Caco-2 (cell line): Measurements from ENCODE around the gene CRP. TPM values are rescaled to one million over a fixed set of nuclear protein-coding genes. Genes with fewer than 3 reads are reported as not detected.

Experiments
- BruUV-seq: library from RNA; stranded (reverse); fragments of 400-500 nt; replicated peaks from 2 replicates; lab custom pipeline; 2021; lab: Mats Ljungman, UMichigan
- CTCF ChIA-PET: fragments of 300-600 bp; sonication (Branson Sonifier 250); formaldehyde crosslinking; loops from one replicate; lab custom pipeline; 2022; ENCODE audit warnings: antibody characterized with exemption; lab: Charles Lee
- POLR2A ChIA-PET: fragments of 300-600 bp; sonication (Branson Sonifier 250); formaldehyde crosslinking; loops from one replicate; lab custom pipeline; 2022; ENCODE audit warnings: antibody characterized with exemption; lab: Charles Lee
- DNase-seq, 2 experiments: peaks; one replicate each; pipeline versions ENCODE4 v3.0.0 to v3.0.0-alpha.2; 2020 to 2022
- H3K27me3 ChIP-seq: replicated peaks from 2 replicates; pipeline ENCODE4 v1.6.0; 2011; ENCODE audit warnings: low read length; ENCODE audit not compliant: control insufficient read depth, insufficient read depth
- H3K36me3 ChIP-seq: 2 replicates; pipeline ENCODE4 v1.5.1; 2011; ENCODE audit warnings: low read length; ENCODE audit not compliant: control insufficient read depth, insufficient read depth
- H3K4me1 ChIP-seq: fragments of 250-450 bp; sonication (Bioruptor Pico); 2 replicates; pipeline ENCODE4 v1.5.1; 2020; ENCODE audit warnings: mild to moderate bottlenecking
- H3K4me3 ChIP-seq: 2 replicates; pipeline ENCODE4 v1.5.1; 2011; ENCODE audit warnings: low read depth, mild to moderate bottlenecking, control low read depth, low read length
- H3K9me3 ChIP-seq: fragments of 250-450 bp; sonication (Bioruptor Pico); 2 replicates; pipeline ENCODE4 v1.5.1; 2020; ENCODE audit warnings: mild to moderate bottlenecking, moderate library complexity
- H3K27ac Mint-ChIP-seq: one replicate; pipeline ENCODE4 v1.8.0; 2022; ENCODE audit warnings: mixed read lengths; ENCODE audit not compliant: unreplicated experiment
- H3K27me3 Mint-ChIP-seq: one replicate; pipeline ENCODE4 v1.8.0; 2022; ENCODE audit warnings: mixed read lengths; ENCODE audit not compliant: insufficient read depth, unreplicated experiment
- H3K36me3 Mint-ChIP-seq: one replicate; pipeline ENCODE4 v1.8.0; 2022; ENCODE audit warnings: mild to moderate bottlenecking, mixed read lengths; ENCODE audit not compliant: insufficient read depth, unreplicated experiment
- H3K4me1 Mint-ChIP-seq: one replicate; pipeline ENCODE4 v1.8.0; 2022; ENCODE audit warnings: low read depth, mixed read lengths; ENCODE audit not compliant: unreplicated experiment
- H3K4me3 Mint-ChIP-seq: one replicate; pipeline ENCODE4 v1.8.0; 2022; ENCODE audit warnings: mild to moderate bottlenecking, moderate library complexity, mixed read lengths; ENCODE audit not compliant: unreplicated experiment
- H3K9me3 Mint-ChIP-seq: one replicate; pipeline ENCODE4 v1.8.0; 2022; ENCODE audit warnings: mixed read lengths; ENCODE audit not compliant: unreplicated experiment
- intact Hi-C: fragments of 100-400 bp; cut with micrococcal nuclease; formaldehyde crosslinking; loops from one replicate; pipeline ENCODE4 v1.10.0; 2022; ENCODE audit not compliant: unreplicated experiment
- total RNA-seq: library from RNA; stranded (reverse); gene quantifications from 2 replicates; pipeline ENCODE4 v1.2.3, GENCODE V29; 2022
- TF ChIP-seq, protein P1 (sequence below), 2 experiments: fragments of 200-600 bp in 1 of 2; IDR thresholded peaks; 1 replicate in 1 of 2; 2 replicates in 1 of 2; pipeline versions ENCODE4 v1.5.1 to v1.8.0; 2011 to 2022; ENCODE audit warnings: antibody characterized with exemption in 1 of 2, control low read depth in 1 of 2, inconsistent platforms in 1 of 2, low read depth in 1 of 2, low read length in 1 of 2, mild to moderate bottlenecking in 1 of 2, moderate library complexity in 1 of 2; ENCODE audit not compliant: insufficient read depth in 1 of 2, severe bottlenecking in 1 of 2, unreplicated experiment in 1 of 2

Gene CRP
- total RNA-seq, 1 experiment from 2014 or later, result not detected

DNA sequence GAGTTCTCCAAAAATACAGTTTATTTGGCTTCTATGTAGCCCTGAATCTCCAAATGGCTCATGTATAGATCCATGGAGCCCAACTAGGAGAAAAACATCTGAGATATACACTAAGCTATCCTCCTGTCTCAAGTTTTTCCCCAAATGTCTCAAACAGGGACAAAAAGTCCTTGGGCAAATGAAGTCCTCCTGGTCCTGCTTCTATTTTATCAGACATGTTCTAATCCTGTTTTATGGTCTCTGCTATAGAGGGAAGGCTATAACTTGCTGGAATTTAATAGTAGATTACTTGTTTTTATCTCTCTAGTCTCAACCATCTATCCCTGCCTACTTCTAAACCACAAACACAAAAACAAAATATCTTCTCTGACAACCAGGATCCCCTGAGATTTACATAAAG, 26.9 kb downstream of the CRP start:
- Histone ChIP-seq H3K9me3 (no peaks in the 10 kb centered on the region), H3K36me3 (no peaks in the 10 kb centered on the region), H3K4me3 (no peak overlapping the region), H3K4me1 (no peaks in the 10 kb centered on the region), H3K27me3 (no peaks in the 10 kb centered on the region)
- Mint-ChIP-seq H3K9me3 (no peaks in the 10 kb centered on the region), H3K27ac (no peak overlapping the region), H3K4me3 (no peak overlapping the region), H3K4me1 (no peaks in the 10 kb centered on the region), H3K36me3 (no peaks in the 10 kb centered on the region), H3K27me3 (peaks cover 11% of the 10 kb centered on the region)
- no TSS peak for BruUV-seq
- no peak for DNase-seq
- intact Hi-C loops, result no loop called here
- TF ChIP-seq, protein P1, sequence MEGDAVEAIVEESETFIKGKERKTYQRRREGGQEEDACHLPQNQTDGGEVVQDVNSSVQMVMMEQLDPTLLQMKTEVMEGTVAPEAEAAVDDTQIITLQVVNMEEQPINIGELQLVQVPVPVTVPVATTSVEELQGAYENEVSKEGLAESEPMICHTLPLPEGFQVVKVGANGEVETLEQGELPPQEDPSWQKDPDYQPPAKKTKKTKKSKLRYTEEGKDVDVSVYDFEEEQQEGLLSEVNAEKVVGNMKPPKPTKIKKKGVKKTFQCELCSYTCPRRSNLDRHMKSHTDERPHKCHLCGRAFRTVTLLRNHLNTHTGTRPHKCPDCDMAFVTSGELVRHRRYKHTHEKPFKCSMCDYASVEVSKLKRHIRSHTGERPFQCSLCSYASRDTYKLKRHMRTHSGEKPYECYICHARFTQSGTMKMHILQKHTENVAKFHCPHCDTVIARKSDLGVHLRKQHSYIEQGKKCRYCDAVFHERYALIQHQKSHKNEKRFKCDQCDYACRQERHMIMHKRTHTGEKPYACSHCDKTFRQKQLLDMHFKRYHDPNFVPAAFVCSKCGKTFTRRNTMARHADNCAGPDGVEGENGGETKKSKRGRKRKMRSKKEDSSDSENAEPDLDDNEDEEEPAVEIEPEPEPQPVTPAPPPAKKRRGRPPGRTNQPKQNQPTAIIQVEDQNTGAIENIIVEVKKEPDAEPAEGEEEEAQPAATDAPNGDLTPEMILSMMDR (IDR thresholded peaks at IDR 0.05; ENCODE audit: insufficient read depth in 1 of 2, low read depth in 1 of 2, low read length in 1 of 2, severe bottlenecking in 1 of 2, unreplicated experiment in 1 of 2), result no peak
- ChIA-PET POLR2A (no interaction called here), CTCF (interaction anchor here (0.6 kb wide), 1 partner anchor 17 kb away, joined by 3 read pairs; no protein-coding TSS in a partner anchor)

DNA sequence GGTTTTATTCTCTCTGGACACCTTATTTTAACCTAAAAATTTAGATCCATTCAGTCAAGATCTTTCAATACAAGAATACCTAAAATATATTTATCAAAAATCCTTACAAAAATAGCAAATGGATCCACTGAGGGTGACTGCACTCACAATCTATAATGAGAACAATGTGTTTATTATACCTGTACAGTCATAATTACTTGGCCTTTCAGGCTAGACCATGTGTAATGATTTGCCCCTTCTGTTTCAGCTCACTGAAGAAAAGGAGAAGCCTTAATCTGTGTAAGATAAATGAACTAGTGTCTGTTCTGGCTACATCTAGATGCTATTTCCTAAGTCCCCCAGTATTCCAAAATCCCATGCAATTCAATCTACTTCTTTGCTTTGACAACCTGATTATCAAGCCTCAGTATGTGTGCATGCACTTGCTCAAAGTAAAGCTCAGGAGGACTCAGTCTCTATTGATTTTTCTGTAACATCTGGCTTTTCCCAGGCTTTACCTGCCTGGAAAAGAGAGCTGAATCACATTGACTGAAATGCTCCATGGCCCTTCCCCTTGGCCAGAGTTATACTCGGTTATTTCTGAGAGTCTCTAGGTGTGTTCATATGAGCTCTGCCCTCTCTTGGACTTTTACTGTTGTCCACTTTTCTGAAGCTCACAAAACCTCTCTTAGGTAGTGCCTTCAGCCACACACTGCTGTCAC, 27.6 kb downstream of the CRP start:
- Mint-ChIP-seq H3K27ac (no peak overlapping the region), H3K36me3 (no peaks in the 10 kb centered on the region), H3K4me3 (no peak overlapping the region), H3K27me3 (peaks cover 8% of the 10 kb centered on the region), H3K9me3 (no peaks in the 10 kb centered on the region), H3K4me1 (no peaks in the 10 kb centered on the region)
- POLR2A ChIA-PET, result no interaction called here
- DNase-seq, result no peak
- no peaks in the 10 kb centered on the region for H3K4me1 ChIP-seq
- no peaks in the 10 kb centered on the region for H3K36me3 ChIP-seq
- BruUV-seq, result no TSS peak
- H3K9me3 ChIP-seq, result no peaks in the 10 kb centered on the region
- TF ChIP-seq, protein P1 (IDR thresholded peaks at IDR 0.05; ENCODE audit: insufficient read depth in 1 of 2, low read depth in 1 of 2, low read length in 1 of 2, severe bottlenecking in 1 of 2, unreplicated experiment in 1 of 2), result no peak
- CTCF ChIA-PET, result interaction anchor here (0.6 kb wide), 1 partner anchor 17 kb away, joined by 3 read pairs; no protein-coding TSS in a partner anchor
- no peak overlapping the region for H3K4me3 ChIP-seq
- H3K27me3 ChIP-seq, result no peaks in the 10 kb centered on the region
- intact Hi-C loops, result no loop called here

- Histone ChIP-seq H3K4me3 (no peak overlapping the region), H3K36me3 (no peaks in the 10 kb centered on the region), H3K9me3 (no peaks in the 10 kb centered on the region), H3K4me1 (no peaks in the 10 kb centered on the region), H3K27me3 (no peaks in the 10 kb centered on the region)
- POLR2A ChIA-PET, result no interaction called here
- H3K36me3 Mint-ChIP-seq, result no peaks in the 10 kb centered on the region
- TF ChIP-seq, protein P1 (IDR thresholded peaks at IDR 0.05; ENCODE audit: insufficient read depth in 1 of 2, low read depth in 1 of 2, low read length in 1 of 2, severe bottlenecking in 1 of 2, unreplicated experiment in 1 of 2), result no peak
- H3K4me1 Mint-ChIP-seq, result no peaks in the 10 kb centered on the region
- BruUV-seq, result no TSS peak
- no peaks in the 10 kb centered on the region for H3K9me3 Mint-ChIP-seq
- no peak overlapping the region for H3K4me3 Mint-ChIP-seq
- CTCF ChIA-PET, result no interaction called here
- H3K27me3 Mint-ChIP-seq, result peaks cover 10% of the 10 kb centered on the region
- no peak overlapping the region for H3K27ac Mint-ChIP-seq
- intact Hi-C loops, result no loop called here
- DNase-seq, result no peak
Observed at GRCh38 chr1:159678939-159679338, 35.5 kb downstream of the CRP start.
